Gastroesophageal sphincter (tissue), 3 donors: ENCODE measurements around the gene LLGL2.
"Not testable (repeated sequence)": the region's sequence is repeated elsewhere in the genome, so short reads cannot be mapped to it uniquely, and the experiment has no call there.

Experiments
- CTCF ChIP-seq, 4 experiments: fragments of 200-600 bp in 2 of 4; fragments of 450-650 bp in 2 of 4; sonication (generic) in 1 of 4; IDR thresholded peaks; one replicate each; pipeline ENCODE4 v1.5.1; 2017 to 2019; ENCODE audit warnings: antibody characterized with exemption in 4 of 4, mild to moderate bottlenecking in 2 of 4, moderate library complexity in 2 of 4
- EP300 ChIP-seq: sonication (generic); formaldehyde crosslinking; IDR thresholded peaks from one replicate; pipeline ENCODE4 v1.6.1; 2017; ENCODE audit warnings: antibody characterized with exemption, mild to moderate bottlenecking

- TF ChIP-seq CTCF (IDR thresholded peaks at IDR 0.05); EP300: not testable (repeated sequence)
Measured at GRCh38 chr17:75477490-75477862, 48.0 kb upstream of the LLGL2 start.
